K562 (cell line): Measurements from ENCODE around the gene TTLL10. TPM values are rescaled to one million over a fixed set of nuclear protein-coding genes. Genes with fewer than 3 reads are reported as not detected.

Source experiments
- ATAC-seq: fragments of 200-7000 bp; cut with Tn5 transposase; 3 replicates; pipeline ENCODE4 v1.9.1; 2020; ENCODE audit warnings: moderate library complexity
- BruUV-seq: library from RNA; stranded (reverse); fragments of 400-500 nt; replicated peaks from 2 replicates; lab custom pipeline; 2021; lab: Mats Ljungman, UMichigan
- CTCF ChIA-PET: fragments of 300-600 bp; formaldehyde crosslinking; extraction: SDS; loops from one replicate; lab custom pipeline; 2021; ENCODE audit warnings: low intra/inter-chr PET ratio; lab: Yijun Ruan, JAX
- POLR2A ChIA-PET: fragments of 300-600, 350-650 bp; sonication (Branson Sonifier 250); formaldehyde crosslinking; extraction: SDS; loops from one replicate; lab custom pipeline; 2021; ENCODE audit warnings: antibody characterized with exemption, inconsistent platforms; lab: Yijun Ruan, JAX
- DNase-seq, 4 experiments: peaks; one replicate each; pipeline versions ENCODE4 v3.0.0 to v3.0.0-alpha.2; 2011 to 2018; ENCODE audit warnings: low spot score in 3 of 4, mixed read lengths in 3 of 4; ENCODE audit errors: extremely low read depth in 1 of 4
- FAIRE-seq: peaks from 2 replicates; lab custom pipeline; 2011; peaks lifted over from hg19 to GRCh38; lab: Jason Lieb, UNC
- H2AFZ ChIP-seq: 2 replicates; pipeline ENCODE4 v1.6.0; 2011; ENCODE audit warnings: low read depth, low read length, control low read depth, inconsistent platforms
- H3K27ac ChIP-seq: fragments of 200-600 bp; 3 replicates; pipeline ENCODE4 v1.8.0; 2011; ENCODE audit warnings: low read depth, mild to moderate bottlenecking, control low read depth, inconsistent platforms, low read length, moderate library complexity, mixed read lengths; ENCODE audit errors: extremely low read depth
- H3K27me3 ChIP-seq, 2 experiments: fragments of 300-600 bp in 1 of 2; 2 replicates in 1 of 2; 3 replicates in 1 of 2; pipeline versions ENCODE4 v1.6.0 to v1.8.0; 2011; ENCODE audit warnings: inconsistent platforms in 2 of 2, low read length in 2 of 2, mild to moderate bottlenecking in 1 of 2, mixed read lengths in 1 of 2, moderate library complexity in 1 of 2; ENCODE audit not compliant: control insufficient read depth in 2 of 2, insufficient read depth in 2 of 2
- H3K36me3 ChIP-seq: fragments of 300-600 bp; 3 replicates; pipeline ENCODE4 v1.8.0; 2011; ENCODE audit warnings: mild to moderate bottlenecking, low read length, inconsistent platforms; ENCODE audit not compliant: control insufficient read depth, insufficient read depth
- H3K4me1 ChIP-seq, 2 experiments: fragments of 200-600 bp in 1 of 2; replicated peaks in 1 of 2; 2 replicates in 1 of 2; 3 replicates in 1 of 2; pipeline versions ENCODE4 v1.5.1 to v1.8.0; 2011; ENCODE audit warnings: inconsistent platforms in 2 of 2, low read length in 2 of 2, mild to moderate bottlenecking in 1 of 2, mixed read lengths in 1 of 2, moderate library complexity in 1 of 2; ENCODE audit not compliant: control insufficient read depth in 2 of 2, insufficient read depth in 2 of 2
- H3K4me2 ChIP-seq: 2 replicates; pipeline ENCODE4 v1.6.1; 2011; ENCODE audit warnings: low read length, control low read depth, inconsistent platforms, mixed read lengths; ENCODE audit not compliant: insufficient read depth
- H3K4me3 ChIP-seq: fragments of 200-600 bp; sonication (generic), shearing (Covaris generic); 2 replicates; pipeline ENCODE4 v1.5.1; 2016; ENCODE audit warnings: control low read depth, inconsistent platforms
- H3K79me2 ChIP-seq: fragments of 200-600 bp; 3 replicates; pipeline ENCODE4 v1.8.0; 2011; ENCODE audit warnings: low read length, inconsistent platforms; ENCODE audit not compliant: control insufficient read depth, insufficient read depth
- H3K9ac ChIP-seq, 2 experiments: 2 replicates each; pipeline versions ENCODE4 v1.6.0 to v1.6.1; 2011; ENCODE audit warnings: low read depth in 2 of 2, low read length in 2 of 2, control low read depth in 1 of 2, inconsistent platforms in 1 of 2, mild to moderate bottlenecking in 1 of 2, mixed read lengths in 1 of 2; ENCODE audit not compliant: insufficient read depth in 1 of 2
- H3K9me1 ChIP-seq: one replicate; pipeline ENCODE4 v1.6.0; 2011; ENCODE audit warnings: inconsistent platforms, mild to moderate bottlenecking, low read length, moderate library complexity; ENCODE audit not compliant: control insufficient read depth, insufficient read depth
- H3K9me3 ChIP-seq: replicated peaks from 2 replicates; pipeline ENCODE4 v1.5.1; 2011; ENCODE audit warnings: low read depth, low read length, inconsistent platforms; ENCODE audit not compliant: control insufficient read depth, insufficient read depth
- H4K20me1 ChIP-seq: replicated peaks from 2 replicates; pipeline ENCODE4 v1.6.1; 2011; ENCODE audit warnings: low read length, inconsistent platforms, mixed read lengths; ENCODE audit not compliant: control insufficient read depth, insufficient read depth
- DACH1 ChIP-seq: fragments of 450-650 bp; IDR thresholded peaks from 2 replicates; pipeline ENCODE4 v1.6.1; 2018; ENCODE audit not compliant: partially characterized antibody
- PCBP1 ChIP-seq: fragments of 200-400 bp; formaldehyde crosslinking; IDR thresholded peaks from 2 replicates; pipeline ENCODE4 v1.6.1; 2018; ENCODE audit warnings: mild to moderate bottlenecking, low read depth, low read length; ENCODE audit not compliant: poor library complexity, severe bottlenecking
- WGBS: fragments of 100-300 bp; shearing (Covaris generic); methylation state at CpG from one replicate; pipeline ENCODE4 v1.1.6; 2016; ENCODE audit warnings: low coverage, mixed read lengths; ENCODE audit not compliant: insufficient coverage; ENCODE audit errors: missing lambda C conversion rate; 5-methylcytosine and 5-hydroxymethylcytosine counted together
- in situ Hi-C: fragments of 300-500 bp; cut with MboI; formaldehyde crosslinking; loops from 4 replicates; pipeline ENCODE4 v1.15.0; 2018; ENCODE audit warnings: inconsistent platforms, mixed read lengths
- intact Hi-C: fragments of 100-400 bp; cut with micrococcal nuclease; formaldehyde crosslinking; loops from 2 replicates; pipeline ENCODE4 v1.14.2; 2022
- polyA plus RNA-seq, 8 experiments: library from polyadenylated mRNA; depleted of rRNA in 4 of 8; stranded (reverse) in 5 of 8; unstranded in 3 of 8; fragments of >200 nt; fragmentation: Nextera tagmentation in 2 of 8; fragmentation: Illumina TruSeq in 1 of 8; extraction: Ambion mirVana in 2 of 8; extraction: Trizol in 1 of 8; gene quantifications; 2 replicates each; pipeline versions ENCODE4 v1.2.1 to v1.2.3, GENCODE V29; 2011 to 2014; ENCODE audit warnings: inconsistent platforms in 1 of 8, missing spikeins in 1 of 8
- total RNA-seq, 7 experiments: library from RNA; depleted of rRNA in 6 of 7; stranded (reverse); fragments of >200 nt in 6 of 7; fragmentation: Illumina TruSeq in 2 of 7; extraction: Trizol in 2 of 7; gene quantifications; 2 replicates each; pipeline versions ENCODE4 v1.2.1 to v1.2.3, GENCODE V29; 2011 to 2021; ENCODE audit warnings: low replicate concordance in 1 of 7
- TF ChIP-seq, protein P1 (sequence below): sonication (generic); formaldehyde crosslinking; IDR thresholded peaks from 2 replicates; pipeline ENCODE4 v1.9.0; 2022; ENCODE audit warnings: mild to moderate bottlenecking, missing genetic modification reagents
- TF ChIP-seq, protein P2 (sequence below): sonication (generic); formaldehyde crosslinking; IDR thresholded peaks from 2 replicates; pipeline ENCODE4 v1.8.1; 2022; ENCODE audit warnings: missing genetic modification reagents

Gene TTLL10
- total and polyA plus RNA-seq, 9 of the 15 experiments (the other 6 are each of a cell fraction or from before 2014, with no cell fraction given), result not detected

DNA sequence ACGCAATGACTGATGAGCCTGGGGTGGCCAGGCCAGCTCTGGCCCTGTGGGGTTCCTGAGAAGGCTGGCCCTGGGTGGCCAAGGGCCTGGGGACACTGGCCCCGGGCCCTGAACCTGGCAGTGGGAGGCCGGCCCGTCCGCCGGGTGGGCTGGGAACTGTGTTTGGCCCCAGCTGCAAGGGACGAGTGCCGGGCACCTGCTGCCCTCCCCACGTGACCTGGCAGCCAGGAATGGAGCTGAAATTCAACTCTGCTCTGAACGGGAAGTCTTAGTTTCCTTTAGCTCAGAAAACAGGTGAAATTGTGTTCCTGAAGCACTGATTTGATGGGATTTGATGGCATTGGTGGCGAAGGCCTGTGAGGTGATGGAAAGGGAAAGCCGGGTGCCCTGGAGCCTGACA is 8.2 kb upstream of the TTLL10 start:
- in situ Hi-C loops (no loop called here), intact Hi-C loops (no loop called here)
- H3K9me1 ChIP-seq, result no peaks in the 10 kb centered on the region
- DNase-seq (no peak), FAIRE-seq (no peak), ATAC-seq (no peak)
- POLR2A ChIA-PET, result no interaction called here
- H3K4me3 ChIP-seq, result no peak overlapping the region
- WGBS, result 9% methylated on average over 12 of the region's 12 CpGs
- H3K9ac ChIP-seq, result no peak overlapping the region
- no peaks in the 10 kb centered on the region for H3K79me2 ChIP-seq
- no TSS peak for BruUV-seq
- peaks cover 0 to 93% of the 10 kb centered on the region in 2 experiments; a peak in 2 of 5 replicates for H3K4me1 ChIP-seq
- peak; percentile 15 for TF ChIP-seq PCBP1
- TF ChIP-seq, protein P1, sequence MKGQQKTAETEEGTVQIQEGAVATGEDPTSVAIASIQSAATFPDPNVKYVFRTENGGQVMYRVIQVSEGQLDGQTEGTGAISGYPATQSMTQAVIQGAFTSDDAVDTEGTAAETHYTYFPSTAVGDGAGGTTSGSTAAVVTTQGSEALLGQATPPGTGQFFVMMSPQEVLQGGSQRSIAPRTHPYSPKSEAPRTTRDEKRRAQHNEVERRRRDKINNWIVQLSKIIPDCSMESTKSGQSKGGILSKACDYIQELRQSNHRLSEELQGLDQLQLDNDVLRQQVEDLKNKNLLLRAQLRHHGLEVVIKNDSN (CRISPR knock-in tag), result peak; percentile 24; the same call in 1 of the 2 replicates
- TF ChIP-seq, protein P2, sequence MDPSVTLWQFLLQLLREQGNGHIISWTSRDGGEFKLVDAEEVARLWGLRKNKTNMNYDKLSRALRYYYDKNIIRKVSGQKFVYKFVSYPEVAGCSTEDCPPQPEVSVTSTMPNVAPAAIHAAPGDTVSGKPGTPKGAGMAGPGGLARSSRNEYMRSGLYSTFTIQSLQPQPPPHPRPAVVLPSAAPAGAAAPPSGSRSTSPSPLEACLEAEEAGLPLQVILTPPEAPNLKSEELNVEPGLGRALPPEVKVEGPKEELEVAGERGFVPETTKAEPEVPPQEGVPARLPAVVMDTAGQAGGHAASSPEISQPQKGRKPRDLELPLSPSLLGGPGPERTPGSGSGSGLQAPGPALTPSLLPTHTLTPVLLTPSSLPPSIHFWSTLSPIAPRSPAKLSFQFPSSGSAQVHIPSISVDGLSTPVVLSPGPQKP, result 0 out of 2 replicates have a peak, but pooled peaks have one; percentile 60
- TF ChIP-seq DACH1, result no peak
- H3K9me3 ChIP-seq, result no peaks in the 10 kb centered on the region
- CTCF ChIA-PET, result no interaction called here
- no peaks in the 10 kb centered on the region for H3K36me3 ChIP-seq
- peaks cover 6% of the 10 kb centered on the region; the same call in 1 of the 2 replicates for H4K20me1 ChIP-seq
- H3K27me3 ChIP-seq, result peaks cover 69 to 82% of the 10 kb centered on the region in 2 experiments
- no peak overlapping the region for H2AFZ ChIP-seq
- no peak overlapping the region for H3K27ac ChIP-seq
- H3K4me2 ChIP-seq, result no peak overlapping the region
